HG03439 (cell line): ENCODE results near the gene MICALL1.
A peak's percentile ranks its signal among the peaks of the same experiment; 100 is the strongest.

Source experiments
- ATAC-seq: cut with Tn5 transposase; IDR thresholded peaks from one replicate; pipeline ENCODE4 v1.9.1; 2021; ENCODE audit warnings: mild to moderate bottlenecking, moderate library complexity; ENCODE audit not compliant: unreplicated experiment

MICALL1 gene

DNA sequence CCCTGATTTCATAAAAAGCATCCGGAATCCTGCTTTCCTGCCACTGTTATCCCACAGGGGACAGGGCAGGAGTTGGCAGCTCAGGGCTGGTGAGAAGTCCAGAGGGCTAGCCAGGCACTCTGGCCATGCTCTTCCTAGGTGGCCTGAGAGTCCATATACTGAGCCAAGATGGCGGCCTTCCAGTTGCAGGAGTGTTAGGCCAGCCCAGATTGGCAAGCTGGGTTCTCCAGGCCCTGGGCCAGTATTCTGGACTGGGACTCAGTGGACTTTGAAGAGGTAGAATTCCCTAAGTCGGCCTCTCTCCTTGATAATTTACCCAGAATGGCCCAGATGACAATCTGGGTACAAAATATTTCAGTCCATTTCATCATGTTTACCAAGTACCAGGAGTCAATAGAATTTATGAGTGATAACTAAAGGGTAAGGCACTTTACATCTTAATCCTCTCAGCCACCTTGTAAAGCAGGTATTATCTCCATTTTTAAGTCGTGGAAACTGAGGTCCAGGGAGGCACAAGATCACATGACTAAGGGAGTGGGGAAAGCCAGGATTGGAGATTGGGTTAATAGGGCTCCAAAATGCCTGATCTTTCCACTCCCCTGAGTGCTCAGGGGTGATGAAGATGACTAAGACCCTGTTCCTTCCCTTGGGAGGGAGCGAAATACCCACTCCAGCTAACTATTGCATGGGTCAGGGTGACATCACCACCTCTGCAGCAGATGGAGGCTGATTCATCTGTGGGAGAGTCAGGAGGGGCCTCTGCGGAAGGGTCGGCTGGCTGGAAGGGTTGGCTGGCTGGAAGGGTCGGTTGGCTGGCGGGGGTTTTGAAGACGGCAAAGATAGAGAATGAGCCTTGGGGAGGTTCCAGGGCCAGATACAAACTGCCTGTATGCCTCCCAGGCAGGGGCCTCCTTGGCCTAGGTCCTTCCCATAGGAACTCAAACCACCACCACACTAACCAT lies 1.2 kb upstream of the MICALL1 start:
- ATAC-seq: no peak

- peak; percentile 32 for ATAC-seq
Measured at GRCh38 chr22:37906364-37907008, 389 bp downstream of the MICALL1 start.

DNA sequence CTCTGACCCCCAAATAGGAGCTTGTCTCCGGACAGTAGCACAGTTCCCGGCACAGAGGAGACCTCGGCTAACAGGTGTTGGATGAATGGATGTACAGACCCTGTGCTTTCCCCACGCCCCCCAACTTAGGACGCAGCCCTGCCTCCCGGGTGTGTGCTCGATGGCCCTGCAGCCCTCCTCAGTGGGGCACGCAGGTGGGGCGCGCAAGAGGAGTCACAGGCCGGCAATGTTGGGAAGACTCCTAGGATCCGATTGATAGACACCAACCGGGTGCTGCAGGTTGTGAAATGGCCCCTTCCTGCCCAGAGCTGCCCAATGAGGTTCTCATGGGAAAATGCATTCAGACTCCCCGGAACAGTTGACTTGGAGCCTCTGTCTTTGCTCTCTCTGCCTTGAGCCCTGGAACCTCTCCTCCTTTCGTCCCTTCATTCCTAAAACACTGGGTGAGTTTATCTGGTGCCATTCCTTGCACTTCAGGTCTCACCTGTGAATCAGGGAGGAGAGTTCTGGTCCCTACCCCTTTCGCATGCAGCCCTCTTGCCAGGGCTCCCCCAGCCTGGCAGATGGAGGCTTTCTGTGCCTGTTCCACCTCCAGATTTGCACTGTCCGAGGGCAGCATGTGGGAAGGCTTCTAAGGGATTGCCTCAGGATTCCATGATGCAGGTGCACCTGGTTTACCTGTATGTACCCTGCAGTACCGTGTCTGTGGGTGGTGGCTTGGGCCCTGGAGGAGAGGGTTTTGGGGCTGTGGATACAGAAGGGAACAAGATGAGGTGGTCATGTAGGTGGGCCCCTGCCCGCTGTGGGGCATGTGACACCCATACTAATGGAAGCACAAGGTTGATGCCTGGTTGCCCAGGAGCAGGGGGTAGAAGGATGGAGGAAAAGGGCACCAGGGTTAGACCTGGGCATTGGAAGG lies 1.2 kb downstream of the MICALL1 start:
- ATAC-seq: no peak

GRCh38 chr22:37909766-37910165 lies 3.7 kb downstream of the MICALL1 start:
- ATAC-seq: no peak

DNA sequence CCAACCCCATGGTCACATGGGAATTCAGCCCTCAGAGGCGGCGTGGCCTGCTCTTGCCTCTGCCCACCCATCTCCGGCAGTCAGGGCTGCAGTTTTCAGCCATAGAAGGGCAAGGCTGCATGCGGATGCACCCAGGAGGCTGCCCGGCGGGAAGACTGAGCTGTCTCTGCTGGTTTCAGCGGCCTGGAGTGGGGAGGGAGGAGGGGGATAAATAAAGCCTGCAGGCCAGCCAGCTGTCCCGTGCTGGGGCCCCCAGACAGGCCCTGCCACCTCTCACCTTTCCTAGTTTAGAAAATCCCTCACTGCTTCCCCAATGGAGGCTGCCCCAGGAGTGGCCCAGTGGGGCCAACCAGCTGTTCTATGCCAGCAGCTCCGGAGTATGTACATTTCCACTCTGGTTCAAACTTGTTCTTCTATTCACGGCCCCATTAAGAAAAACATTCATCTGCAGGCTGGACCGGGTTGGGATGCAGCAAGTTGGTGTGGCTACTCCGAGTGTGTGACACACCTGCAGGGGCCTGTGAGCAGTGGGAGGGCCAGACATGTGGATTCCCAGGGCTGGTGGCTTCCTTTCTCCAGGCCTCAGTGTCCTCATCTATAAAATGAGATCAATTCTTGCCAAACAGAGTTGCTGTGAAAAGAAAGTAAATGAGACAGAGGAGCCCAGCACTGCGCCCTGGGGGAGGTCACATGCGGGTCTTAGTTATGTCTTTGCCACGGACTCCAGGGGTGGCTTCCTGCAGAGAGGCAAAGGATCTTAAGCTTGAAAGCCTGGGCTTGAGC lies 5.0 kb downstream of the MICALL1 start:
- no peak for ATAC-seq

- ATAC-seq: no peak
Measured at GRCh38 chr22:37911697-37912096, 5.6 kb downstream of the MICALL1 start.

GRCh38 chr22:37912171-37912570 lies 6.1 kb downstream of the MICALL1 start:
- no peak for ATAC-seq

GRCh38 chr22:37913233-37913721 lies 7.2 kb downstream of the MICALL1 start:
- no peak for ATAC-seq

DNA sequence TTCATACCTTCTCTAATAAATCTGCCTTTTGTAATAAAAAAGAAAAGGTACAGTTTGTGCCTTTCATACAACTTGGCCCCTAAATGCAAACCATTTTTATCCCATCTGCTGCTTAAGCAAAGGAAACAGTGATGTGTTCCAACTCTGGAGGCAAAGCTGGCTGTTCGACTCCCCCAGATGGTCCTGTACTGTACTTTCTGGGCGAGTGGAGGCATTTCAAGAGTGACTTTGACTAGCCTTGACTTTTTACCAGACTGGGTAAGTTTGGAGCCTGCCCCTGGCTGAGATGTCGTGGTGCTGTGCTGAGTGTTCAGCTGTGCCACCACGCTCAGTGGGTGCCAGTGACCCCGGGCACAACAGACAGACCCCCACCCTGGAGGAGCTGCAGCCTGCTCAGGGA lies 10.2 kb downstream of the MICALL1 start:
- ATAC-seq: no peak

DNA sequence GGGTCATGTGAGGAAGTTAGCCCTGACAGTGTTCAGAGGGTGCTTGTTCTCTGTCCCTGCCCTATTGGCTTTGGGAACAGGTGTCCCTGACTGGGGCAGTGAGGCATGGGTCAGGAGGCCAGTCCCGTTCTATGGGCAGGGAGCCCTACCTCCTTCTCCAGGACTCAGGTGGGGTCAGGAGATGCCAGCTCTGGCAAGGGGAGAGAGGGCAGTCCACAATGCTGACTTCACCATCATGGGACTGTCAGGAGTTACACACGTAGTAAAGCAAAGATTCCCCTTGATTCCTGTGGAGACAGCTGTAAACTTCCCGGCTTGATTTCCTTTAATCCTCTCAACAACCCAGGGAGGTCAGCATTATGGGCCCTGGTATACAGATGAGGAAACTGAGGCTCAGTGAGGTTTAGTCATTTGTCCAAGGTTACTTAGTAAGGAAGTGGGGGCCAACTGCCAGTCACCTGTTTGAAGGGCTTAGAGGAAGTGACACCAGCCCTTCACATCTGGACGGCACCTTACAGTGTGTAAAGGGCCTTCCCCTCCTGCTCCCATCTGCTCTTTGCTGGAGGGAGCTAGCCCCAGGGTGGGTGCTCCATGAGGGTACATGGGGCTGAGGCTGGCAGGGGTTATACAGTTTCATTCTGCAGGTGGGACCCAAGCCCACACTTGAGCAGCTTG lies 11.9 kb downstream of the MICALL1 start:
- no peak for ATAC-seq

DNA sequence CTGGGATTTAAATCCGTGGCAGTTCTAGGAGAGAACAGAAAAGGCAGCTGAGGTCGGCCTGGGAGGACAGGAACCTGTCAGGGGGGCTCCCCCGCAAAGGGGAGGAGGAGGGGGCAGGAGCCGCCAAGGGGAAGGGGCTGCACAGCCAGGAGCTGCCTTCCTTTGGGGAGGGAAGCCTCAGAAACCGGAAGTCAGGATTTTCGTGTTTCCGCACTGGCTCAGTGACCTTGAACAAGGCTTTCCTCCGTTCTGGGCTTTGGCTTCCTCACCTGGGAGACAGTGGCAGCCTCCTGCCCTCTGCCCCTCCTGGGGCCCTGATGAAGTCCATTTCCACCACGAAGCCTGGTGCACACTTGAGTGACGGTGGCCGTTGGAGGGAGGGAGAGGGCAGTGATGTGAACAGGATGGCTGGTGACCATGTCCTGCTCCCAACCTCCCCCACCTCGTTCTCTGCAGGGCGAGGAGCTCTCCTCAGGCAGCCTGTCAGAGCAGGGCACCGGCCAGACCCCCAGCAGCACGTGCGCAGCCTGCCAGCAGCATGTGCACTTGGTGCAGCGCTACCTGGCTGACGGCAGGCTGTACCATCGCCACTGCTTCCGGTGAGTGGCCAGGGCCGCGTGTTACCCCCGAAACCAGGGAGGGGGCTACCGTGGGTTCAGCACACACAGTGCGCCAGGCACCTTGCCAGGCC lies 12.6 kb downstream of the MICALL1 start:
- ATAC-seq: no peak

DNA sequence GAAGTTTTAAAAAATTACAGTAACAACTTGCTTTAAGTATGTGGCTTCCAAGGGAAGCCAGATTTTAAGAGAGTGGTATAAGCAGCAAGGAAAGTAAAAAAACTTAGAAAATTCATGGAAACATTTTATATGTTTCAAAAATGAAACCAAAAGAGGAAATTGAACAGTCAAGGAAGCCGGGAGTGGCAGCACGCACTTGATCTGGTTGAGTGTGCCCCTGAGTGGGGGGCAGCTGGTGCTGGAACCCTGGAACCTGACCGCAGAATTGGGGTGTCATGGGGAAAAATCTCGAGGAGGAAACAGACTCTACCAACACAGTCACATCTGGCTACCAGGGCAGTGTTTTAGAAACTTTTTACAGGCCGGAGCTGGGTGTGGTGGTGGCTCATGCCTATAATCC lies 14.0 kb downstream of the MICALL1 start:
- ATAC-seq: no peak

GRCh38 chr22:37922191-37922590 lies 16.1 kb downstream of the MICALL1 start:
- no peak for ATAC-seq

- no peak for ATAC-seq
Measured at GRCh38 chr22:37923927-37924326, 17.8 kb downstream of the MICALL1 start.

GRCh38 chr22:37924386-37925065 lies 18.4 kb downstream of the MICALL1 start:
- ATAC-seq: no peak

- ATAC-seq: no peak
Measured at GRCh38 chr22:37925330-37925729, 19.2 kb downstream of the MICALL1 start.

DNA sequence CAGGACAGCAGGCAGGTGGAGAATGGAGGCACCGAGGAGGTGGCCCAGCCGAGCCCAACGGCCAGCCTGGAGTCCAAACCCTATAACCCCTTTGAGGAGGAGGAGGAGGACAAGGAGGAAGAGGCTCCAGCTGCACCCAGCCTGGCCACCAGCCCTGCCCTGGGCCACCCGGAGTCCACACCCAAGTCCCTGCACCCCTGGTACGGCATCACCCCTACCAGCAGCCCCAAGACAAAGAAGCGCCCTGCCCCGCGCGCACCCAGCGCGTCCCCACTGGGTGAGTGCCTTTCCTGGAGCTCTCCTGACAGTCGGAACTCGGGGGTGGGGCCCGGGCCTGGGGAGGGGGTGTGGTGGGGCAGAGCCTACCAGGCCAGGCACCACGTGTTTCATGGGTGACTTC lies 19.7 kb downstream of the MICALL1 start:
- ATAC-seq: no peak

- no peak for ATAC-seq
Measured at GRCh38 chr22:37926358-37926757, 20.3 kb downstream of the MICALL1 start.
